ENCODE measurements around the gene TBX15. TPM values are rescaled to one million over a fixed set of nuclear protein-coding genes. Genes with fewer than 3 reads are reported as not detected.
A peak's percentile ranks its signal among the peaks of the same experiment; 100 is the strongest.

Gene TBX15
- total and polyA plus RNA-seq, 2 experiments from 2014 or later = 0.21 TPM; not detected in 1

DNA sequence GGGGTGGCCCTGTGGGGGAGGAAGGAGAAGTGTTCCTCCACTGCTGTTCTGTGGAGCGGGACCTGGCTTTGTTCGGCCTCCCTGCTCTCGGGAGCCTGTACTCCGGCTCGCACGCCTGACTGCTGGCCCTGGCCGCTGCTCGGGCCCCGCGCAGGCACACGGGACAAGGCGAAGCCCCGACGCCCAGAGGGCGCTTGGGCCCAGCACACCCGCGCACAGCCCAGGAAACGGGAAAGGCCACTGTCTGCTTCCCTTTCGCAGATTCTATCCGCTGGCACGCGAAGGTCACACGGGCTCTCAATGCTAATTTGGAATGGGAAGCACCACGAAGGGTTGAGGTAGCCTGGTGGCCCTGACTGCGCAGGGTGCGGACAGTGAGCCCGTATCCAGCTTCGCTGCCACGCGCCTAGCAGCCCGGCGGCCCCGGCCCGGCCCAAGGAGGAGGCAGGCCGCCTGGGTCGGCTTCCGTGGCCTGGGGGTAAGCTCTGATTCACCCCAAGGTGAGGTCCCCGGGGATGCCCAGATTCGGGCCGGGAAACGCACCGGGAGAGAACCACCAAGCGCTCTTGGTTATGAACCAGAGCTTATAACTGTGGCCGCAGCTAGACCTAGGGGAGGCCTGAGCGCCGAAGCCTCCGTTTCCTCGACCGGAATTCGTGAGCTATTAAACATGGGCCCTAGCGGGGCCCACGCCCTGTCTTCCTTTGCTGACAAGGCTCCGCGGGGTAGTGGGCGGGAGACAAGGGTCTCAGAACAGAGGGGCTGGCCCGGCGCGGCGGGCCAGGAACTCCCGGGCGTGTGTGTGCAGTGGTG is 19.7 kb upstream of the TBX15 start:
- peaks cover 38% of the 10 kb centered on the region for H3K4me1 Mint-ChIP-seq
- Histone ChIP-seq H2AFZ (peak overlapping the region; percentile 54), H3K79me2 (replicated peaks; ENCODE audit: insufficient read depth) (no peaks in the 10 kb centered on the region), H3K4me3 (peak overlapping the region; percentile 40), H3K9me2 (ENCODE audit: insufficient read depth) (peaks cover 4% of the 10 kb centered on the region; the same call in 1 of the 2 replicates), H3K27me3 (ENCODE audit: insufficient read depth) (peaks cover 83% of the 10 kb centered on the region), H4K20me1 (replicated peaks; ENCODE audit: insufficient read depth) (peaks cover 16% of the 10 kb centered on the region), H3K36me3 (ENCODE audit: insufficient read depth) (no peaks in the 10 kb centered on the region), H3K4me1 (ENCODE audit: insufficient read depth) (peaks cover 41% of the 10 kb centered on the region), H3K27ac (ENCODE audit: low read depth) (no peak overlapping the region), H3F3A (replicated peaks; ENCODE audit: low read depth) (peaks cover 9% of the 10 kb centered on the region; the same call in 1 of the 2 replicates), H3K4me2 (peak overlapping the region; percentile 73)
- peaks cover 78% of the 10 kb centered on the region for H3K27me3 Mint-ChIP-seq (ENCODE audit: insufficient read depth, low read depth, poor library complexity)
- TF ChIP-seq, protein P1, sequence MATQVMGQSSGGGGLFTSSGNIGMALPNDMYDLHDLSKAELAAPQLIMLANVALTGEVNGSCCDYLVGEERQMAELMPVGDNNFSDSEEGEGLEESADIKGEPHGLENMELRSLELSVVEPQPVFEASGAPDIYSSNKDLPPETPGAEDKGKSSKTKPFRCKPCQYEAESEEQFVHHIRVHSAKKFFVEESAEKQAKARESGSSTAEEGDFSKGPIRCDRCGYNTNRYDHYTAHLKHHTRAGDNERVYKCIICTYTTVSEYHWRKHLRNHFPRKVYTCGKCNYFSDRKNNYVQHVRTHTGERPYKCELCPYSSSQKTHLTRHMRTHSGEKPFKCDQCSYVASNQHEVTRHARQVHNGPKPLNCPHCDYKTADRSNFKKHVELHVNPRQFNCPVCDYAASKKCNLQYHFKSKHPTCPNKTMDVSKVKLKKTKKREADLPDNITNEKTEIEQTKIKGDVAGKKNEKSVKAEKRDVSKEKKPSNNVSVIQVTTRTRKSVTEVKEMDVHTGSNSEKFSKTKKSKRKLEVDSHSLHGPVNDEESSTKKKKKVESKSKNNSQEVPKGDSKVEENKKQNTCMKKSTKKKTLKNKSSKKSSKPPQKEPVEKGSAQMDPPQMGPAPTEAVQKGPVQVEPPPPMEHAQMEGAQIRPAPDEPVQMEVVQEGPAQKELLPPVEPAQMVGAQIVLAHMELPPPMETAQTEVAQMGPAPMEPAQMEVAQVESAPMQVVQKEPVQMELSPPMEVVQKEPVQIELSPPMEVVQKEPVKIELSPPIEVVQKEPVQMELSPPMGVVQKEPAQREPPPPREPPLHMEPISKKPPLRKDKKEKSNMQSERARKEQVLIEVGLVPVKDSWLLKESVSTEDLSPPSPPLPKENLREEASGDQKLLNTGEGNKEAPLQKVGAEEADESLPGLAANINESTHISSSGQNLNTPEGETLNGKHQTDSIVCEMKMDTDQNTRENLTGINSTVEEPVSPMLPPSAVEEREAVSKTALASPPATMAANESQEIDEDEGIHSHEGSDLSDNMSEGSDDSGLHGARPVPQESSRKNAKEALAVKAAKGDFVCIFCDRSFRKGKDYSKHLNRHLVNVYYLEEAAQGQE (IDR thresholded peaks at IDR 0.05; ENCODE audit: unreplicated experiment) = no peak
- TF ChIP-seq NANOG (IDR thresholded peaks at IDR 0.05; ENCODE audit: borderline replicate concordance) (no peak), ZNF114 (CRISPR knock-in tag; IDR thresholded peaks at IDR 0.05) (no peak), POLR2AphosphoS5 (IDR thresholded peaks at IDR 0.05; ENCODE audit: low read depth) (no peak), EZH2 (IDR thresholded peaks at IDR 0.05; ENCODE audit: low read depth, unreplicated experiment) (peak; percentile 89), EZH2phosphoT487 (IDR thresholded peaks at IDR 0.05; ENCODE audit: unreplicated experiment) (peak; percentile 34), ZNF331 (CRISPR knock-in tag; IDR thresholded peaks at IDR 0.05; ENCODE audit: low read depth) (no peak), JUNB (IDR thresholded peaks at IDR 0.05; ENCODE audit: unreplicated experiment) (no peak), CREB1 (CRISPR knock-in tag; IDR thresholded peaks at IDR 0.05; ENCODE audit: low read depth) (no peak), STAT1 (IDR thresholded peaks at IDR 0.05; ENCODE audit: unreplicated experiment) (no peak)
- TF ChIP-seq, protein P2, sequence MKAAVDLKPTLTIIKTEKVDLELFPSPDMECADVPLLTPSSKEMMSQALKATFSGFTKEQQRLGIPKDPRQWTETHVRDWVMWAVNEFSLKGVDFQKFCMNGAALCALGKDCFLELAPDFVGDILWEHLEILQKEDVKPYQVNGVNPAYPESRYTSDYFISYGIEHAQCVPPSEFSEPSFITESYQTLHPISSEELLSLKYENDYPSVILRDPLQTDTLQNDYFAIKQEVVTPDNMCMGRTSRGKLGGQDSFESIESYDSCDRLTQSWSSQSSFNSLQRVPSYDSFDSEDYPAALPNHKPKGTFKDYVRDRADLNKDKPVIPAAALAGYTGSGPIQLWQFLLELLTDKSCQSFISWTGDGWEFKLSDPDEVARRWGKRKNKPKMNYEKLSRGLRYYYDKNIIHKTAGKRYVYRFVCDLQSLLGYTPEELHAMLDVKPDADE (IDR thresholded peaks at IDR 0.05) = no peak
- no peaks in the 10 kb centered on the region for H3K36me3 Mint-ChIP-seq (ENCODE audit: low read depth)
- H3K27ac Mint-ChIP-seq = no peak overlapping the region
- no peaks in the 10 kb centered on the region; the same call in 2 of the 3 replicates for H3K9me3 Mint-ChIP-seq
- ATAC-seq = peak; percentile 61
- peak overlapping the region; percentile 66 for H3K4me3 Mint-ChIP-seq
- DNase-seq (ENCODE audit: low spot score) = peak; percentile 56

All from GM23338 (cell line).